UCSD-AML1 (cell line): ENCODE data around the gene KY.

Experiments
- DNase-seq: peaks from one replicate; lab custom pipeline; 2025; ENCODE audit not compliant: unreplicated experiment; lab: John Stamatoyannopoulos, UW

The KY gene, protein sequence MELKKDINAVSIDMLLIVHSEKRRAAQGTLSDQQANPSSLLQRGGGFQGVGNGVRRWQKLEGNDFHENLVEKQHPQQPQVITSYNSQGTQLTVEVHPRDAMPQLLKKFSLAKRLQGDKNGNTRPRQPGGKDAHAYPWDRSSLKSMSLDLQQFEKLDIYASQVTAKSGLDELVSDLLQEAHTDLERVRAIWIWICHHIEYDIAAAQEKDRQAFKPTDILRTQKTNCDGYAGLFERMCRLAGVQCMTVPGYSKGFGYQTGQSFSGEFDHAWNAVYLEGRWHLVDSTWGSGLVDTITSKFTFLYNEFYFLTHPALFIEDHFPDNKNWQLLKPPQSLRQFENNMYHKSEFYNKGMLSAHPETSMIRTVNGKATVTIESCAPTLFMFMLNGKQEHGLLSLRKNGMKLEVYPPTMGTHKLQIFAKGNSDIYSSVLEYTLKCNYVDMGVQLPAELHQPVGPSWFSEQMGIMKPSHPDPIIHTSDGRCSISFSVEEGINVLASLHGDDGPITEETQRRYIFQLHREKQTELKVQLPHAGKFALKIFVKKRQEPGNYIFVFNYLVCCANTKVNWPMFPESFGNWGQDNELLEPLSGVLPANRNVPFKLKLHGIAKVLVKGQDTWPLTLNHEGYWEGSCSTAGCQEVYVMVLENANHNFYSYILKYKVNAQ

DNA sequence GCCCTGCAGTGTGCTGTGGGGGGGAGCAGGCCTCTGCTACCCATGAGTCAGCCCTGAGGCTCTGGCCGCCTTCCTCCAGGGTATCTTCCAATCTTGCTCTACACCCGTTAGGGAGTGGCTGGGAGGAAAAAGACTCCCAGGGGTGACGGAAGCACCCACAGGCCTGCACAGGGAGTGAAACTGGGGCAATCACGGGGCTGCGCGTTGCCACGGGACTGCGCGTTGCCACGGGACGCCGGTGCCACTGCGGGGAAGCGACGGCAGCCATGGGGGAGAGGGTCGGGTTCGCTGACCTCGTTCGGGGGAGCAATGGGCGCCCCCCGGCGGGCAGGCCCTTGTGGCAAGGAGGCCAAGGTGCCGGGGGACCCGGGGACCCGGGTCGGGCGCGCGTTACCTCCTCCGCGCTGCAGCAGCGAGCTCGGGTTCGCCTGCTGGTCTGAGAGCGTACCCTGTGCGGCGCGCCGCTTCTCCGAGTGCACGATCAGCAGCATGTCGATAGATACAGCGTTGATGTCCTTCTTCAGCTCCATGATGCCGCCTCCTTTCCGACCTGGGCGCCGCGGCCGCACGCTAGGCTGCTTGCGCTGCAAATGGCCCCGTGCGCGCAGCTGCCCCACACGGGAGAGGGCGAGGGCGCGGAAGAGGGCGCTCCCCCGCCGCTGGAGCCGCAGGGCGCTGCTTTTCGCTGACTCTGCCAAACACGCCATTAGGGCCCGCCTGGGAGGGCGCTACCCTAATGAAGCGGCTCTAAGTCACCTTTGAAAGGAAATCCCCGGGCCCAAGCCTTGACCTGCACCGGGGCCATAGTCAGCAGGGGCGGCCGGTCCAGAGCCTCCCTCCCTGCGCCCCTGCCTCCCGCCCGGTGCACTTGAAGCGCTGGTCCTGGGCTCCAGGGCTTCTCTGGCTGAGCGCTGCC lies at the start of gene KY:
TSS of gene KY (minus strand) at position 592 of the 916 bp plus-strand sequence. CDS start at position 530, 62 bp downstream.
- DNase-seq, result no peak

DNA sequence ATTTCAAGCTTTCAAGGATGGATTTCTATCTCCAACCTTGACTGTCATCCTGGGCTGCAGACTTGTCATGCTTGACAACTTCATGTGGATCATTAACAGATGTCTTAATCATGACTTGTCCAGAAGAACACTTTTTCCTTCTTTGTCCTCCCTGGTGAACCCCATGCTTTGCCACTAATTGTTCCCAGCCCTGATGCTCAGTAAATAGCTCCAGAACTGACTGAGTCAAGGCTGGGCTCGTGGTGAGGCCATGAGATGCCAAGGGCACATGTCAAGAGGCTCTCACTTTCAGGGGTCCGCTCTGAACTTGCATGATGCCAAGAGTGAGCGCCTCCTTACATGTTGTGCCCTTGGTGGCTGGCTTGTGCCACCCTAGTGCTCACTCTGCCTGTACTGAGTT lies 48.9 kb upstream of the KY start:
- DNase-seq, result no peak

DNA sequence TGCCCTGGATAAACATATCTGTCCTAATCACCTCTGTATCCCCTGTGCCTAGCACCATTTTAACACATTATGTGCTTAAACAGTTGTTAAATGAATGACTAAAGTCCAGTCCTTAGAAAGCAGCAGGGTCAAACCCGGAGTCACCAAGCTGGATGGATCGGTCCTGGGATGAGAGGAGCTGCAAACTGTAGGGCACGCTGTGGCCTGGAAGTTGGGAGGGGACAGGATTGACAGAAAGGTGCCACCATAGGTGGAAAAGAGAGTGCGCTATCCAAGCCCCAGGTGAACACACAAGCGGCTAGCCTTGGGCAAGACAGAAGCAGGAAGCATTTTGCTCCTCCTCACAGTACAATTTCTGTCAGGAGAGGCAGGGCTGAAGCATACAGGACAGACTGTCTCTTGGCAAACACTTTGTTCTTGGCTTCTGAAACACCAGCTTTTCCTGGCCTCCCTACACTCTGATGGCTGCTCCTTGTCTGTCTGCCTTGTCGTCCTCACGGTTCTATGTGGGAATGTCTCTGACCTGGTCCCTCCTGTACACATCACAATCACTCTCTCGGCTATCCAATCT lies 48.4 kb upstream of the KY start:
- no peak for DNase-seq

DNA sequence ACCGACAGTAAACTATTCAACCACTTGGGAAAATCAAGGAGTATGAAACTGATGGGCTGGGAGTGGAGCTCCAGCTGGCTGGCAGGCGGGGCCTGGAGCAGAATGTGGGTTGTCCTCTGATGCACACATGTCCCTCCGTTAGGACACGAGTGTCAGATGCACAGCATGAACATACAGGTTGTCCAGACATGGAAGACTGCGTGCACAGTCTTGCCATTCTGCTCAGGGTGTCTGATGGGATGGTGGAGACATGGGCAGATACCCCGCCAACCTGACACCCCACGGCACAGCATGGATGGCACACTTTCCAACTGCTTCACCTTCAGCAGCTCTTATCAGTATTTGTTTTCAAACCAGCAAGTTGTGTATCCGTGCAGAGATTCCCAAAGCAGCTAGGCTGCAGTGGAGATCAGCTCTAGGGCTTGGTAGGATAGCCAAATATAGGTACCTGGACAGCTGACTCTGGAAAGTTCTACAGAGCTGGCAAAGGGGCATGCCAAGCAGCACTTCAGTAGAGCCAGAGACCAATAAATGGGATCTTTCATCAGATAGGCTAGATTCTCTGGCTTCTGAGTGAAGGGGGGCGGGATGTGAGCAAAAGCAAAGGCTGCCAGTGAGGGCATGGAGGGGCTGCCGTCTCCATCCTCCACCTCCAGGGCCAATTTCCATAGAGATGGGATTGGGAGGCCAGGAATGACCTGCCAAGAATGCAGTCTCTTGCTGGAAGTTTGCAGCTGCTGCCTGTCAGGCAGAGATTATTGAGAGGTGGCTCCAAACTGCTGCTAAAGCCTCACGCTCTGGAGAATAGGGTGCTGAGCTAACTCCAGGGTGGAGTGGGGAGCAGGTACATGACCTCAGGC lies 47.2 kb upstream of the KY start:
- no peak for DNase-seq

DNA sequence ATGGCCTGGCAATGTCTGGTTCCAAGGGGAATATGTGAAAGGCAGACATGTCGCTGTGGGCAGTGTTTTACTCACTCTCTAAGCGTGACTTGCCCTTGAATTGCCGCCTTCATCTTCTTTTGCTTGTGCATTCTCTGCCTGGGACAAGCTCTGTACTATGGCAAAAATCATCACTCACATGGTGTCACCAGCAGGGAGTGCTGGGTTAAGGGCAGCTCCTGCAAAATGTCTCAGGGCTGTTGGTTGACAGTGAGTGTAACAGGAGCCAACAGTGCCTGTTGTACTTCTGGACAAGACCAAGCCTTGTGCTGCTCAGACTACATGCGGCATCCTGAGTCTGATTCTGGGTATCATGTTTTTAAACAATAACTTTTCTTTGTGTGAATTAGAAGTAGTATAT lies 45.3 kb upstream of the KY start:
- no peak for DNase-seq

DNA sequence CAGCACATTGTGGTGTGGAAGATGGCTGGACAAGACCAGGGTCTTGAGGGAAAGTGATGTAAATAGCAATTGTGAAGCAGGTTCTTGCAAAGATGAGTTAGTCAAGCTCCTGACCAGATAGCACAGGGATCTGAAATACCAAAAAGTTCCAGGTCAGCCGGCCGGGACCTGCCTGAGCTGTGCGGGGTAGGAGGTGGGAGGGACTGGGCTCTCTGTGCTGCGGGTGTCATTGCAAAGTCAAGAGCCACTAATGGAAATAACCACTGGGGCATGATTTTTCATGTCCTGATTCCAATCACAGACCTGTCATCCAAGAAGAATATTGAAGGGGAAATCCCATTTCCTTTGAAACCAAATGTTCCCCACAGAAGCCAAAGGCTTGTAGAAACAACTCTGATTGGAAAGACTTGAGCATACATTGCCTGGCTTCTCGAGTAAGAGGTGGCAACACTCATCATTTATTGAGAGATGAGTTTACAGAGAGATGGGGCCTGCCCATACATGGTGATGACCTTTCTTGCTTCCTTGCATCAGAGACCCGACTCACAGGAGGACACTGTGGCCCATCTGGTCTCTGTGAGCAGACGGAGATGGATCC lies 44.2 kb upstream of the KY start:
- no peak for DNase-seq

DNA sequence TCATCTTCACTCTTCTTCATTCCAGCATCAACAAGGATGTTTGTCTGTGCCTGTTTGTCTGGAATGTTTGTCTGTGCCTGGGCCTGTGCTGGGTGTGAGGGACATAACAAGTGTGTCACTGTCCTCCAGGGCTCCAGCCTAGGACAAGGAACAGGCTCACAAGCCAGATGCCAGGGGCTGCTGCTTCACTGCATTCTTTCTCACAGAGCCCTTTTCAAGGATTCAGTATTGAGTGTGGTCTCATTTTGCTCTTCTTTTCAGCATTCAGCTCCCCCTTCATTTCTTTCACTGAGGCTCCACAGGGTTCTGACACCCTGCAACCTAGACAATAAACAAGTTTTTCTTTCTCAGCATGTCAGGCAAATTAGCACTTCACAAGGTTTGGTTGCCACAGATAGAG lies 43.6 kb upstream of the KY start:
- no peak for DNase-seq

DNA sequence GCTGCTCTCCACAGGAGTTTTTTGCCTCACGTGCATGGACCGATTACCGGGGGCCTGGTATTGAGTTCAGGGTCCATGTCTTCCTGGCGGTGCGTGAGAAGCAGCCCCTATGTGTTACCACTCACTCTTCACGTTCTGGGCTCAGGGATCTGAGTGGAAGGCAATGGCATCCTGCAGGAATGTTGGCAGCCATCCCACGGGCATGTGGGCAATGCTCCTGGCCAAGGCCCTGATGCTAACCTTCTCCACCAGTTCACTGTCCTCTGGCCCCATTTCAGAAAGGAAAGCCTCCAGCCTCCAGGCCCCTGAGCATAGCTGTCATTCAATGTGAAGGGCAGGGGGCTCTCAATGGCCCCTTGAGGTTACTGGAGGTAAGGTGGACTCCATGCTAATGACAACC lies 43.0 kb upstream of the KY start:
- no peak for DNase-seq

DNA sequence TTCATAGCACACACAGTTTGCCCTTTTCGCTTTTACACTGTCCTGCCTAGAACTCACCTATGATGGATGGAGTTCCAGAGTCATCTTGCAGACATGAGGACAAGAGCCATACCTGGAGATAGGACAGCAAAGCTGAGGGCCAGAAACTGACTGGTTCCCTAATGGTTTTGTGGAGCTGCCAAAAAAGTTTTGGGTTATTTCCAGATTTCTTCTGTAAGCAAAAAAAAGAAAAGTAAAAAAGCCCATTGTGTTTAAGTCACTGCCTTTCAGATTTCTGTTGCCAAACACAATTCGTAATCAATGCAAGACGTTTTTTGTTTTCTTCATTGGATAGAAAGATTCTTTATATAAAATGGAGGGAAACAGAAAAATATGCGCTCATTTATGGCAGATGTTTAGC lies 42.4 kb upstream of the KY start:
- DNase-seq, result no peak

DNA sequence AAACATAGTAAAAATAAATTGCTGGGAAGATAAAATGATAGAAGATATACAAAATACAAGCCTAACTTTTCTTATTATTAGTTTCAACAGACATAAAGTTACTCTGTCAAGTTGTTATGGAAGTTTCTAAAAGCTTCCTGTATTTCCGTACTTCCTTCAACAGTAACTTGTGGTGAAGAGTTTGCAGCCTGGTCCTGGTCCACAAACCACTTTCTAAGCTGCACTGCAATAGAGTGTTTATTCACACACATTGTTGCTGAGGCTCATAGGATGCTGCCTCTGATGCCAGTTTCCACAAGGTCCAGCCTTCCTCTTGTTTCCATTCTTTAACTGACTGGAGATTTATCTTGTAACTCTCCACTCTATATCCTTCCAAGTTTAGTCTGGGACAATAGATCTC lies 39.4 kb upstream of the KY start:
- no peak for DNase-seq

DNA sequence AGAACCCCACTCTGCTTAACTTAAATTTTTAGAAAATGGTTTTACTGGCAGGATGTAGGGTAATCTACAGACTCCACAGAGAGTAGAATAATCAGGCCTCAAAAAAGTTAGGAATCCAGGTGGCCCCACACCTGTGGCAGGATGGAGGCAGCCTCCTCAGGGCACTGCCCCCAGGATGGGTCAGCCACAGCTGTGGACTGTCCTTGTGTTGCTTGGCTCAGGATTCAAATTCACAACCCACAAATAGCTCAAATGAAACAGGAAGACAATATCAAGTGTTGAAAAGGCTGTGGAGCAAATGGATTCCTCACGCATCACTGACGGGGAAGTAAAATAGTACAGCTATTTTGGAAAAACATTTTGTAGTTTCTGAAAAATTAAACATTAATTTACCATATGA lies 36.8 kb upstream of the KY start:
- no peak for DNase-seq

DNA sequence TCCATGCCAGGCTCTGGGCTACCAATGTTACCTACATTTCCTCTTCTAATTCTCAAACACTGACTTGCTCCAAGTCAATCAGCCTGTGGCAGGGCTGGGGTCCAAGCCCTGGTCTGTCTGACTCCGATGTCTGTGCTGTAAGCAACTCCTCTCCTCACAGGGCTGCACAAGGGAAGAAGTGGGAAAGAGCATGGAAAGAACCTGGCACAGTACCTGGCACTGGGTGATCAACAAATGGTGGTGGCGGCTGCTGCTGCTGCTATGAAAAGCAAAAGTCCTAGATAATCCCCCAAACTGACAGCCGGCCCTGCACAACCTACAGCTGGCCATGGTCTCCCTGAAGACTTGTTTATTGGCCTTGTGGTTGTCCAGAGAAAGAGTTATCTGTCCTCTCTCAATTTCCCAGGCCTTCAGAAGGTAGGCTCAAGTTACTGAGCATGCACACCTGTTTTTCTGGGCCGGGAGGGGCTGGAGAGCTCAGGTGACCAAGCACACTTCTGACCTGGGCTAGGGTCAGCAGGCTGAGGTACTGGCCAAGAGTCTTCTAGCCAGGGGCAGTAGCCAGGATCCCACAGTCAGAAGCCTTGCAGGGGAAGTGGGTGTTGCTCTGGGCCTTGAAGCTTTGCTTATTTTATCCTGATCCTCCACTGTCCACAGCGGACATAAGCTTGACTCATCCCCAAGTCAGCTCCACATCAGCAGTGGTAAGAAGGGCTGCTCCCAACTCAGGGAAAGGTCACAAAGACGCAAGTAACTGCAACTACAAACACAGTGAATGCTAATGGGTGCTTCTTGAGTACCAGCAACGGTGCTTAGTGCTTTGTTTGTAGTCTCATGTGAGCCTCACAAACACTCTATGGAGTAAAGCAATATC lies 35.3 kb upstream of the KY start:
- no peak for DNase-seq

DNA sequence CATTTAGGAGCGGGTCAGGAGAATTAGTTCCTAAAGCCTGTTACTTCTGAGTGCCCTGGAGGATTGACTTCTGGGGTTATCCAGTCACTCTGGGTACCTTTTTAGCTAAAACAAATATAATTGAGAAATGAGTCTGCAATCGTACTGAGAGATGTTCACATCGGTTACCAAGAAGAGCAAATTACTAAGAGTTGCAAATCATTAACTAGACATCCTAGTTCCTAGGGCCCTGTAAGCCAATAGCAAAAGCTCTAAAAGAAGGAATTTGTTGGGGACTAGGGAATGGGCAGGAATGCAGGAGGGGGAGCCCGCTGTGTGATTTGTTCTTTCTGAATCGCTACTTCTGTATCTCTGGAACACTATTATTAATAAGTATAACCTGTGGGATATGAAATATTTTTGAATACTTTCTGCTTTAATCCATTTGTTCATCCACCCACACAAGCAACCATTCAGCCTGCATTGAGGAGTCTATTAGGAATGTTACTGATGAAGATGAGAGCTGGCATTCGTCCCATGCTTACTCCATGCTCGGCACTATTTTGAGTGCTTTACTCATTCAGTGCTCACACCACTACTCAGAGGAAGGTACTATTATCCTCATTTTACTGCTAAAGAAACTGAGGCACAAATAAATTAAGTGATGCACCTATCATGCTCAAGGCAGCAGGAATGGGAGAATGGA lies 31.5 kb upstream of the KY start:
- no peak for DNase-seq

DNA sequence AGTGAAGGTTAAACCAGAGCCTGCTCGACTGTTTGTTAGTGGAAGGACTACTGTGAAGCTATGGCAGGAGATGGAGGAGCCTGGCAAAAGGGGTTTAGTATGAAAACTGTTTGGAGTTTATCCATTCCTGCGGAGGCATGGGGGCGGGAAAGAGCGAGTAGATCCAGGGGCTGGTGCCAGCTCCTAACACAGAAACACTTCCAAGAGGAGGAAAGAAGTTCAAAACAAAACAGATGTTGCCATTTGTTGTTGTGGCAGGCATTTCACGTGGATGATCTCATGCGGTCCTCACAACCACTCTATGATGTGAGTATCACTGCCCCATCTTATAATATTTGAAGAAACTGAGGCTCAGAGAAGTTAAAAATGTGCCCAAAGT lies 30.7 kb upstream of the KY start:
- no peak for DNase-seq

DNA sequence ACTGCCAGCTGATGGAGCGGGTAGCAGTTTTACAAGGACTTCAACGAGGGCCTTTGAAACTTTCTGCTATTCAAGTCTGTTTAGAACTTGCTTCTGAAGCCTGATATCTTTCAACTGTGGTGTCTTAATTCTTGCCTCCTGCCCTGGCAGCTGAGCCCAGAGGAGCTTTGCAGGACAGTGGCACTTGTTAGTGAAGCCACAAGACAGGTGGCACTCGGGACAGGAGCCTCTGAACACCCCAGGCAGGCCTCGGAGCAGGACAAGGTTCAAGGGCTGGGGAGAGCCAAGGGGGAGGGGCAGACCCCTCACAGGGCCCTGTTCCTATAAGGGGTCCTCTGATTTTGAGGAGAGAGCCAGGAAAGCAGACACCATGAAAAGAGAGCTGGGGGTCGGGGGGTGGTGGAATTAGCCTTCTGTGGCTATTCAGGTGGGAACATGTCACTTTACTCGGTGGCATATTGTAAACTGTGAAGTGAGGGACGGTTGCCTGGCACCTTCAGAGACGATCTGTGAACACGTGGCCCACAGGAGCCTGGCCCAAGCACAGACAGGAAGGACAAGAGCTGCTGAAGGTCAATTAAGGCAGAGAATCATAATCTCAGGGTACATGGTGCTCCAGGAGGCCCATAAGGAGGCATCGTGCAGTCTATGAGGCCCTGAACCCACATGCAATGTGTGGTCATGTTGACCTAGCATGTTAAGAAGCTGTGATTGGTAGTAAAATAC lies 30.1 kb upstream of the KY start:
- no peak for DNase-seq

DNA sequence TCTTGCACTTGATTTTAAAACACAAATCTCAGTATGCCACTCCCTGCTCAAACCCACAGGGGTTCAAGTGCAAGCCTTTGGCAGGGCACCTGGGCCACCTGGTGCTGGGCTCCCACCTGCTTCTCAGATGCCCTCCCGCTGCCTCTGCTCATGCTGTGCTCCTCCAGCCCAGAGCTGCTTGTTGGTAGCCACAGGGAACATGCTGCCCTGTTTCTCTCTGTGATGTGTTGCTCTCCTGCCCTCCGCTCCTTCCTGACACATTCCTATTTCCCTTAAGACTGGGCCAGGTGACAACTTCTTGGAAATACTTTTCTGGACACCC lies 27.1 kb upstream of the KY start:
- no peak for DNase-seq

DNA sequence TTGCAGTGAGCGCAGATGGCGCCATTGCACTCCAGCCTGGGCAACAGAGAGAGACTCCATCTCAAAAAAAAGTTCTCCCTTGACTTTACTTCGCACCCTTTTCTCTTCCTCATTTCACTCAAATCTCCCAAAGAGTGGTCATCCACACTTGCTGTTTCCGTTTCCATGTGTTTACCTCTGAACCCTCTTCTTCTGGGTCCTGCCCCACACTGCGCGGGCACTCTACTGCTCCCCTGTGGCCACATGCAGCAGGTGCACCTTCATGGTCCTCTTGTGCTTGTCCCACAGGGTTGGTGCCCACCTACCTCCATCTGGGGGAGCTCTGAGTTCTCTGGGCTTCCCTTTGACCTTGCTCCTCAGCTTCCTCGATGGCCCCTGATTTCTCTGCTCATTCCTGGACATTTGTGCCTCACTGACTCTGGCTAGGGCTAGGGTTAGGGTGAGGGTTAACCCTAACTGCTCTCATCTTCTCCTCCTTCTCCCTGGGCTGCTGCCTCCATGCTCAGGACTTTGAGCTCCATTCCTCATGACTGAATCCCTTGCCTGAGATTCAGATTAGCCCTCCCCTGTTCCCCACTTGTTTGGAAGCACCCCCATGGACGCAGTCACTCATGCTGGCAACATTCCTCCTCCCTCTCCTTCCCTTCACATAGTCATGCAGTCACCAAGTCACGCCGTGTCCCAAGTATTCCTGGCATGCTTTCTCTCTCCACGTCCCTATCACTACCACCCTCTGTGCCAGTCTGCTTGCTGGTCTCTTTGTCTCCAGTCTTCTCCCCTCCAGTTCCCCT lies 26.6 kb upstream of the KY start:
- peak; percentile 13 for DNase-seq
